ENCODE measurements around the gene POLG2.
A peak's percentile ranks its signal among the peaks of the same experiment; 100 is the strongest.

The POLG2 gene

DNA sequence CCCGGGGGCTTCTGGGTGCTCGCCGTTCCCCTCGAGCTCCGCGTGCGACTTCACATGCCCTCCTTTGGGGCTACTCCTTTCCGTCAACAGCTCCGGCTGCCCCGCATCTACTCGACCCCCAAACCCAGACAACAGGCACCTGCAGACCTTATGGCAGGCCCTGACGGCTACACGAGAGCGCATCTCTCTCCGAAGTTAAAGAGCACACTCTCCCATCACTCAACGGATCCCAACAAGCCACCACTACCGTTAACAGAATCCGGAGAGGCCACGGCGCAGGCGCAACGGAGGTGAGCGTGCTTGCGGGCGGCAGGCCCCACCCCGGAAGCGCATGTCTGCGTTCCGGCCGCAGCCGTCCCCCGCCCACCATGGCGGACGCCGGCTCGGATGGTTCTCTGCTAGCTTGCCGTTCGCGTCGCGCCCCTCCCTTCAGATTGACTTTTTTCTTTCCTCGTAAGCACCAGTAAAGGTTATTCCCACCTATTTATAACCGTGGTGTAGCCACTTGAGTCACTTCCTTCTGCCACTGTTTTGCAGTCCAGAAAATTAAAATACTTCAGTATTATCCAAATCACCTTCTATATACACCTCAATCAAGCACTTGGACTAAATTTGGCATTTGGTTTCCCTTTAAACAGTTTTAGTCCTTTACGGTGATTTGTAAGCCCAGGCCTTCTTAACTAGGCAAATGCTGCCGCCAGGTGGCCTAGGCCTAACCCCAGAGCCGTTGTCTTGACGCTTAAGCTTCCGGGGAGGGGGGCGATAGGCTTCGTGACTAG is at the start of gene POLG2:
Gene POLG2, minus strand, starts transcription at position 269 of the 779 bp plus-strand sequence. Its CDS starts 86 bp downstream, at position 183.
- peak; percentile 97 for DNase-seq

DNA sequence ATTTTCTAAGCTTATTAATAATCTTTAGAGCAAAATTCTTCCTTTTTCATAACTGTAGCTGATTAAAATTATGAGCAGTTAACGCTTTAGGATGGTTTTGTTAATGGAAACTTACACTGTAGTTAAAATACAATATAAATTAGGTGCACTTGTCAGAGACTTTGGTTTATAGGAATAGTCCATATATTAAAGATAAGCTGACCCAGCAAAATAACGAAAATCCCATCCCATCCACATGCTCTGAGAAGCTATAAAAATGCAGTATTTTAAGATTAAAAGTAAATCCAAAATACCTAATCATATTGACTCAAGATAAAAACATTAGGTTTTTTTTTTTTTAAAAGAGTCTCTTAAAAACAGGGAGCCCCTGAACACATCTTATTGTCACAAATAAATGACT is 47.9 kb upstream of the POLG2 start:
- DNase-seq: no peak

DNA sequence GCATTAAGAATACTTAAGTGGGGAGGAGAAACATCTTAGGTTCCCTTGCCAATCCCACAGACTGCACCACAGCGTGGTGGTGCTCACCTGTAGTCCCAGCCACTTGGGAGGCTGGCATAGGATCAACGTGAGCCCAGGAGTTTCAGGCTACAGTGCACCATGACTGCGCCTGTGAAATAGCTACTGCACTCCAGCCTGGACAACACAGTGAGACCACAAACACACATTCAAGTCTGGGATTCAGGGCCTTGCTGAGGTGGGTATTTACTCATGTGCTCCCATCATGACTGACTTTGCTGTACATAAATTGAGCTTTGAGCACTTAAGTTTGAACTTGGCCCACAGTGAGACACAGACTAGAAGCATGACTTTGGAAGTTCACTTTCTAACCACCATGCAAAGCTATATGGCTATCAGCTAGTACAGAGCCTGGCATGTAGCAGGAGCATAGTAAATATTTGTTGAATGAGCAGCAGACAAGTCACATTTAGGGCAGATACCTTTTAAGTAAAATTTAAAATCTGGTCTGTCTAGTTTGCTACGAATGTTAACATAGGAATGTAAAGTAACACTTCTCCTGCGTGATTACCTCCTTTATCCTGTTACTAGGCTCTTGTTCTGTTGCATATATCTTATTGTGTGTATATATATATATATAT is 43.4 kb upstream of the POLG2 start:
- DNase-seq: no peak

DNA sequence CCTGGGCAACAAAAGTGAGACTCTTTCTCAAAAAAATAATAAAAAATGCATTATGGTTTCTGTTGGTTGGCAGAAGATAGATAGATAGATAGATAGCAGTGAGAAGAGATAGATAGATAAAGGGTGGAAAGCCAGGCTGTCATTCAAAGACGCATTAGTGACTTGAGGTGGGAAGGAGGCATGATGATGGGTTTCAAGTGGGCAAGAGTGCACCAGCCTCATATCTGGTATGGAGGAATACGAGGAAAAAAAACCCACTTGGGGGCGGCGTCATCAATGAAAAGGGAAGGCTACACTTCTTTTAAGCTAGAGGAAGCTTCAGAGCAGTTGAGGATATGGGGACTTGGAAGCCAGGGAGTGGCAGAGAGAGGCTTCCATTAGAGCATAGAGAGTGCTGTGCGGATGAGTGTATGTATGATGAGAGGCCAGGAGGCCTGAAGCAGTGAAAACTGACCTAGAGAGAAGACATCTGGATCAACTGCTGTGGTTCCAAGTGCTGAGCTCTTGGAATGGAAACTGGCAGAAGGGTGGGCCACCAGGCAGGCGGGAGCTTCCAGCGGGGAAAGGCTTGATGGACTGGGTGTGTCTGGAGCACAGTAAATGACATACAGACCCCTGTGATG is 41.8 kb upstream of the POLG2 start:
- DNase-seq: no peak

DNA sequence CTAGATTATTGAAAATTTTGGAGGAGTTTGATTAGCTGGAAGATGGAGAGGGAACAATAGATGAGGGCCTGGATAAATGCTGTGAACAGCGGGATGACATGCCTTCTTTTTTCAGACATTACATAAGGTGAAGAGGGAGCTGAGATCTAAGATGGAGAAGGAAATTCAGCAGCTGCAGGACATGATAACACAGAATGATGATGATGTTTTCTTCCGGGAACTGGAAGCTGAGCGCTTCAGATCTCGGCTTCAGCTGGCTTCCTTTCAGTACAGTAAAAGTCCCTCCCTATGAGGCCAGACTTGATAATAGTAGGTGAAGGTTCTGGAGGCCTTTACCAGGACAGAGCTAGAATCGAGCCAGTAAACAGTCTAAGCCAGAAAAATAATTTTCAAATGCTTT is 40.6 kb upstream of the POLG2 start:
- no peak for DNase-seq

DNA sequence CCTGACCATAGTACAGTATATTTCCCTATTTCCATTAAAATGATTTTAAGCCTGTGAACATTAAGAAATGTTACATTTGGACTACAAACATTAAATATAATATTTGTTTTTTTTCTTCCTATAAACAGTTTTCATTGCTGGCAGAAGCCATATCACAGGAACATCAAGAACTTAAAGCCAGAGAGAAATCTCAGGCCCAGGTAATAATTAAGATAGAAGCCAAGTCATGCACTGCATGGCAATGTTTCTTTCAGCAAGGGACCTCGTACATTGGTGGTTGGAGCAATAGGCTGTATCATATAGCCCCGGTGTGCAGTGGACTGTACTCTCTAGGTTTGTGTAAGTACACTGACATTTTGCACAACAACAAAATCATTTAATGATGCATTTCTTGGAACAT is 40.1 kb upstream of the POLG2 start:
- DNase-seq: no peak

DNA sequence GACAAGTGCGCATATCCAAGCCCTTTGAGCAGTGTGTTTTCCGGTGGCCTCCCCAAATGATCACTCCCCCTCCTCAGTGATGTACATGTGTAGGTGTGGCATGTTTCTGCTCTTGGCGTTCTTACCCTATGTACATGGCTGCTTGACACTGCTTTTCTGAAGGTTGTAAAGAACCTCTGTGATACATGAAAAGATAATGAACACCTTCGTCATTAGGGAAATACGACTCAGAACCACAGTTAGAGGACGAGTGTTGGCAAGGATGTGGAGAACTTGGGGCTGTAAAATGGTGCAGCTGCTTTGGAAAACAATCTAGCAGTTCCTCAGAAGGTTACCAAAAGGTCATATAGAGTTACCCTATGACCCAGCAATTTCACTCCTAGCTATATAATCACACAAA is 38.5 kb upstream of the POLG2 start:
- DNase-seq: no peak

DNA sequence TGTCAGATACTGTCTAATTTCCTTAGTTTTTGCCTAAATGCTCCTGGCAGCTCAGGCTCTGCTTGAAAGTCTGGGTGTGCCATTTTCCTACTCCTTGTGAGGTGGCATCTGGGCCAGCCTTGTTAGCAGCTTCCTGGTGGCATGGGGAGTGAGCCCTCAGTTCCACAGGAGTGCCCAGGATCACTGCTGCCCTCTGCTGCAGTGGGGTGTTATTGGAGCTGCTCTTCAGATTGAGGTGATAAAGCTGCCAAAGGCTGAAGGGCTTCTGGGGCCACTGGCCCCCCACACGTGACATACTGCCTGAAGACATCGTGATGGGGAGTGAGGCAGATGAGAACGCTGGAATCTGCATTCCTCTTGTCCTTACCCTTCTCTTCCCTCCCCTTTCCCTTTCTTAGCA is 37.3 kb upstream of the POLG2 start:
- no peak for DNase-seq

DNA sequence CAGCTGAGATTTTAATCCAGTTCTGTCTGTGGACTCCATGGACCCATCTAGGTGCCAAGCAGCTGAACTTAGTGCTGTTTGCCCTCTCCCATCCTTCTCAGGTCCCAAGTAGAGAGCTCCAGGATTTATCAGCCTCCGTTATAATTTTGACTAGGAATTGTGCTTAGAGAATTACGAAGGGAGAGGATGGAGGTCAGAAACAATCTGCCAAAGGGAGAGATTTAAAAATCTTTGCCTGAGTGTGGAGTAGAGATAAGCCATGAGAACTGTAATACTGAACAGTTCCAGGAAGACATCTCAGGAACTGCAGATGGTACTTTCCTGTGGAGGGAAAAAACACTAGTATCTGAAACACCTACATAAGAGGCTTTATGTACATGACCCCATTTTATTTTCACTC is 36.9 kb upstream of the POLG2 start:
- no peak for DNase-seq

DNA sequence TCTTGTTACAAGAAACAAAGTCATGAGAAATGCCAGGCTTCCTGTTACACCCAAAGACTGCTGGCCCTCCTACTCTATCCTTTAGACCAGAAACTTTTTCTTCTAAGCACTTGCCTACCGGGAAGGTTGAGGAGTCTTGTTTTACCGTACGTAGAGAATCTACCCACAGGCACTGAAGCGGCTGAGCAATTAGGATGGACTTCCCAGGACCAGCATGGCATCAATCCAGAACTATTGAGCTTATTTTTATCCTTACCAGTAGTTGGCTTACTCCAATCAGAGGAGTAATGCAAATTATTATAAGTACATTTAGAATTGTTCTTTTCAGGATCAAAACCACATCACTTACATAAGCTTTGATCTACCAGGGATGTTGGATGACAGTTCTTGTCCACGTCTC is 35.6 kb upstream of the POLG2 start:
- no peak for DNase-seq

DNA sequence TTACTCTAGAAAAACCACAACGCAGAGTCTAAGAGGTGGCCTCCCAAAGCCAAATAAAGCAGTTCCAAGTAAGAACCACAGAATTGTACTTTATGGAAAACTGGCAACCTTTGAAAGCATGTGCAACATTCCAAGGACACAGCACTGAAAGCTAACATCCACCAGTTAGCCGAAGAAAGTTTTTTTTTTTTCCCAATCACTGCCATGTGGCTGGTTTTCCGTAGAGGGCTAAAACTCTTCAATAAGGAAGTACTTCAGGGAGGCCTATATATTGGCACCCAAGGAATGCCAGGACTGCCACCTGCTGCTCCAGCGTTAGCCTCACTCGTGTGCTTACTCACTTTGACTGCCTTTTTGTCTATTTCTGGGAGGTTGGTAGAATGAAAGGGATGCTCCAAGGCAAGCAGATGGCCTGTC is 35.1 kb upstream of the POLG2 start:
- DNase-seq: no peak

DNA sequence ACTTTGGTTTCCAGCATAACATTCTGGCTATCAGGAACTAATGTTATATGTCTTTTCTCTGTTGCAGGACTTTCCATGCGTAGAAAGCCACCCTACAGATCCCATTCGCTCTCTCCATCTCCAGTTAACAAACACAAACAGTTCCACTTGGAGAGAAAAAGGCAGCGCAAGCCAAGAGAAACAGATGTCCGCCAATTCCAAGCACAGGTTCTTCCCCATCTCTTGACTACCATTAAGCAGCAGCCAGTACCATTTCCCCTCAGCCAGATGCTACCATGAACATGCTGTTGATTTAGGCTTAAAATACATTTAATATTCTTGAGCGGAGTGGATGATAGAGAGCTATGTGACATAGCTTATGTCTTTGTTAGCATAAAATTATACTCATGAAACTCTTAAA is 32.4 kb upstream of the POLG2 start:
- DNase-seq: no peak

DNA sequence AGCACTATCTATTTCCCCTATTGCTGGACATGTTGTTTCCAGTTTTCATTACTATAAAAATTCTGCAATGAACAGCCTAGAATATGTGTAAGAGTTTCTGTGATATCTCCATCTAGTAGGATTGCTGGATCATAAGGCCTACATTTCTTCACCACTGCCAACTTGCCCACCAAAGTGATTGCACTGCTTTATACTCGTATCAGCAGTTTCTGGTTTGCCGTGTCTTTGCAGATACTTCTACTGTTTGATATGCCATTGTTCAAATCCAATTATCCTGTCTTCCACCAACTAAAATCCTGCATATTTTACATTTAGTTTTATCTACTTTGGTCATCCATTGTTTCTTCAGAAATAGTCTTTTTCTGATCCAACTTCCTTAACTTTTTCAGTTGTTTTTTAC is 31.1 kb upstream of the POLG2 start:
- no peak for DNase-seq

DNA sequence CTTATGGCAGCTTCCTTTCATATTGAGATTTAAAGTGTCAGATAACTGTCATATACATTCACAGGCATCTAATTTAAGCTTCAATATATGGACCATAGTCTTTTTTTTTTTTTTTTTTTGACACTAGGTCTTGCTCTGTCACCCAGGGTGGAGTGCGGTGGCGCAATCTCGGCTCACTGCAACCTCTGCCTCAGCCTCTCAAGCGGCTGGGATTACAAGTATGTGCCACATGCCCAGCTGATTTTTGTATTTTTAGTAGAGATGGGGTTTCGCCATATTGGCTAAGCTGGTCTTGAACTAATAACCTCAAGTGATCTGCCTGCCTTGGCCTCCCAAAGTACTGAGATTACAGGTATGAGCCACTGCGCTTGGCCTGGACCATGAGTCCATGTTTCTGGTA is 23.5 kb upstream of the POLG2 start:
- DNase-seq: no peak

DNA sequence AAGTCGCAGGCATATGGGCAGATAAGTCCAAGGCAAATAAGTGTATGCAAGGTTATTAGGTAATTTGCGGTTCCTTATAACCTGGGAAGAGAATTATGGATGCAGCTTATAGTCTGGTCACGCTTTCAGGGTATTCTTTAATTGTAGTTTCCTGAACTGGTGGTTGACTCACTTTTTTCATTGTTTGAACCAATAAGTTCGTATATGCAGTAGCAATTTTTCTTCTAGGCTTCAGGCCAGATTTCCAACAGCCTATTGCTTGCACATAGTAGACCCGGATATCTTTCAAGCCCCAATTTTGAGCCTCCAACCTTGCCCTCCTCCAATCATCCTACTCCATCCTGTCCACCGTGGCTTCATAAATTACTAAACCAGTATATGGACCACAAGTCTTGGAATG is 22.7 kb upstream of the POLG2 start:
- DNase-seq: no peak

DNA sequence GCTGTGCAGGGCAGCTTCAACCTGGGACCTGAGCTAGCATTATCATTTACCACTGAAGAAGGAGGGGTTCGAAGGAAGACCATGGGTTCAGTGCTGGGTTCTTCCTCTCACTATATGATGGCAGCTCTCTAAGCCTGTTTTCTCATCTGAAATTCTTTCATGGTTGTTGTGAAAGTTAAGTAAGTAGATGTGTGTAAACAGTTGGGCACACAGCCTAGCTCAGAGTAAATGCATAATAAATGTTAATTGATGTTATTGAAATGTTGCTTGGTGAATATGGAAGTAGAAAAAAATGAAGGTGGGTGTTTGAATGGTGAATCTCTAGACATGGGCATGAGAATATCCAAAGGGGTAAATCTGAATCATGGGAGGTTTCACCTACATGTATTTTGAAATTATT is 19.0 kb upstream of the POLG2 start:
- no peak for DNase-seq

DNA sequence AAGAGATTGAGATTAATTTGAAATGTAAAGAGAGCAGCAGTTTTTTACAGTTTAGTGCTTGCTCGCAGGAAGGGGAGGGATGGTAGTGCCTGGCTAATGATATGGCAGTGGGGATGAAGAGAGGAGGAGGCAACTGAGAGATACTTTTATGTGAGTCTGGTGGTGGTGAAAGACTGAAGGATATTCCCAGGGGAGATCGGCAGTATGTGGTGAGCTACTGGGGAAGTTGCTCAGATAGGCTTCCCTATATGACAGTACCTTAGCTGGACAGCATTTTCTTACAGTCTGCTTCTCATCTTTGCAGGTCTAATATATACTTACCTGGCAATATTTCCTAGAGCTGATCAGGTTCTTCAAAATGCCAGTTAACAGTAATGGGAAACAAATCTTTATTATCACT is 18.6 kb upstream of the POLG2 start:
- DNase-seq: no peak

DNA sequence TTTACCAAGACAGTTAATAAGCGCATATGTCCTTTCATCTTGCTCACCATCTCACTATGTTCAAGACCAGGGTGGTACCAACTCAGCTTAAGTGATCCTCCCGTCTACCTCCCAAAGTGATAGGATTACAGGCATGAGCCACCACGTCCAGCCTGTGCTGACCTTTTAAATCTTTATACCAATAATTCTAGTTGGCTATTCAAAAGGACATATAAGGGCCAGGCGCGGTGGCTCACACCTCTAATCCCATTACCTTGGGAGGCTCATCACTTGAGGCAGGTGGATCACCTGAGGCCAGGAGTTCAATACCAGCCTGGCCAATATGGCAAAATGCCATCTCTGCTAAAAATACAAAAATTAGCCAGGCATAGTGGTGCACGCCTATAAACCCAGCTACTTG is 12.3 kb upstream of the POLG2 start:
- DNase-seq: no peak

DNA sequence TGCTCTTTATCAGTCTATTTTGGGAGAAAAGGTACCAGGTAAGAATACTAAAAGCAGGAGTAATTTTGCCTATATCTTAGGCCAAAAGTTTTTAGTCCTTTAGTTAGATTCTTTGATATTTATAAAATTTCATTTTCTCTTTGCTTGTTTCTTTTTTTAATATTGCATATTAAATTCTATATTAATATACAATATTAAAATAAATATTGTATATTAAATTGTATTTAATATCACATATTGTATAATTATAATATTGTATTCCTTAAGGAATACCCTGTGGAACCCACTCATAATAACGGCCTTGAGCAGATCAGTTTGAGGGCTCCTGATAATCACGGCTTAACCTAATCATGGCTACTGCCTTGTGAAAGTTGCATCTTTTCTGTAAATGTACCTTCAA is 11.8 kb upstream of the POLG2 start:
- no peak for DNase-seq

DNA sequence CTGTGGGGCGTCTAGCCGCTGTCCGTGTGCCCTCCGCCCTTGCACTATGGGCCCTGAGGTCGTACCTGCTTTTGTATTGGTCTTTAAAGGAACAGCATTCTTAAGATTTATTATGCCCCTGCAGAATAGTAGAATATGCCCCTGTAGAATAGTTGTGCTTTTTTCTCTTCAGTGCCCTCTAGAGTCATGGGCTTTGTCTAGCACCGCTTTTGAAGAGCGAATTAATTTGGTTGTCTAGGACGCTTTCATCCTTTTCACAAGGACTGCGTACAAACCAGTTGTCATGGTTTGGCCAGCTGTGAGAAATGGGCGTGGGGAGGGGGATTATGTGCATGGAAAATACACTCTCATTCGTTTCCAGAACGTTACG is 10.5 kb upstream of the POLG2 start:
- peak; percentile 92 for DNase-seq

DNA sequence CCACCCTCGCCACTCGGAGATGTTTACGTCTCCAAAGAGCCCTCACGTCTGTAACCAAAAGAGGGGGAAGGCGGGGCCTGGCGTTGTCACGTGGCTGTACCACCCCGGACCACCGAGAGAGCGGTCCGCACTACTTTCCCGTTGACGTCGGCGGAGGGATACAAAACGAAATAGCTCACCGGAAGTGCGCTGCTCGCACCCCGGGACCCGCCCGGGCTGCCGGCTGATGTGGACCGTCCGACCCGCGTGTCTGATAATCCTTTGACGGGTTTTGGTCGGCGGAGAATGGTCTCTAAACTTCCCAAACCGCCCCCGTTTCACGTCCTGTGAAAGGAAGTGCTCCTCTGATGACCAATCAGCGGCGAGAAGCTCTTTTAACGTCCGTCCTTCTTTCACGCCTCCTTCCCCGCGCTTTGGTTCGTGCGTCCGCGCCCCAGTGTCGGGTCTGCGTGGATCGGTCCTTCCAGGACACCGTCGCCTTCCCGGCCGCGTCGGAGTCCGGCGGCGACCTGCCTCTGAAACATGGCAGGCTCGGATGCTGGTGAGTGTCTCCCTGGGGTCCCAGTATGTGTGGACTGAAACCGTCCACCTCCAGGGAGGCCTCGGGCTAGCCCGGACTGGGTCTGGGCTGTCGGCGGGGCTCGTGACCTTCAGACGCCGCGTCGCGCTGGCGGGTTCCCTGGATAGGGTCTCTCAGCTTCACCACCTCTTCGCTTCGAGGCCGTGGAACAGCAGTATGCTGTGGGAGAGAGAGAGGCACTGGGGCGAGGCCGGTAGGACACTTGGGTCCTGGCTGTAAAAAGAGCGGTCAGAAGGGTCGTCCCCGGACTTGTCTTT is 9.9 kb upstream of the POLG2 start, which contains the start of gene CEP95:
Gene CEP95, plus strand, starts transcription at position 402 of the 837 bp plus-strand sequence. Its CDS starts 121 bp downstream, at position 523.
- DNase-seq: peak; percentile 99

DNA sequence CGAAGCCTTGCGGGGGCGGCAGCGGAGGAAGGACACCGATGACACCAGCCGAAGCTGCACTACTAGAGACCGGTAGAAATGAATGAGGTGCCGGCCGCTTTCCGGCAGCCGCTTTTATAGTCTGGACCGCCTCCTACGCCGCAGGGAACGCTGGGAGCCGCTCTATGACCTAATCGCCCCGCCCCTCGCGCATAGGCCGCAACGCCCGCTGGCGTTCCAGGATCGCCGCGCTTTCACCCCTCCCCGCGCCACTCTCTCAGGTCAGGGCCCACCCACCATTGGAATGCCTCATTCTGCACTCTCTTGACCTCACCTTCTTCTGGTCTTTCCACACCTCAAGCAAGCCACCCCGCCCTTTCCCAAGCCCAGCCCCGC is 9.3 kb upstream of the POLG2 start, which contains the start of gene DDX5:
Gene DDX5, minus strand, starts transcription at position 89 of the 375 bp plus-strand sequence. CDS start 170 bp downstream, outside the sequence.
- DNase-seq: peak; percentile 99
